Omental fat pad (tissue), 4 donors: ENCODE measurements around the gene RAPGEF5. TPM values are rescaled to one million over a fixed set of nuclear protein-coding genes. Genes with fewer than 3 reads are reported as not detected.

ENCODE experiments used
- ATAC-seq: fragments of 150-250 bp; one replicate; pipeline ENCODE4 v1.9.1; 2016; ENCODE audit warnings: mild to moderate bottlenecking, moderate library complexity; ENCODE audit not compliant: low FRiP score
- DNase-seq: peaks from one replicate; pipeline ENCODE4 v3.0.0-alpha.2; 2019; ENCODE audit warnings: low spot score
- total RNA-seq, 4 donors: library from RNA; depleted of rRNA; stranded (reverse); fragments of >200 nt; gene quantifications; one replicate each; pipeline ENCODE4 v1.1.0, GENCODE V29; 2016
- TF ChIP-seq, protein P1 (sequence below), 3 donors: fragments of 450-650 bp; IDR thresholded peaks; one replicate each; pipeline ENCODE4 v1.5.1; 2016 to 2017; ENCODE audit warnings: antibody characterized with exemption in 3 of 3, mild to moderate bottlenecking in 3 of 3, moderate library complexity in 2 of 3

RAPGEF5 gene
- total RNA-seq, 4 donors from 2014 or later, result 34.7 to 163 (median 73.0) TPM

DNA sequence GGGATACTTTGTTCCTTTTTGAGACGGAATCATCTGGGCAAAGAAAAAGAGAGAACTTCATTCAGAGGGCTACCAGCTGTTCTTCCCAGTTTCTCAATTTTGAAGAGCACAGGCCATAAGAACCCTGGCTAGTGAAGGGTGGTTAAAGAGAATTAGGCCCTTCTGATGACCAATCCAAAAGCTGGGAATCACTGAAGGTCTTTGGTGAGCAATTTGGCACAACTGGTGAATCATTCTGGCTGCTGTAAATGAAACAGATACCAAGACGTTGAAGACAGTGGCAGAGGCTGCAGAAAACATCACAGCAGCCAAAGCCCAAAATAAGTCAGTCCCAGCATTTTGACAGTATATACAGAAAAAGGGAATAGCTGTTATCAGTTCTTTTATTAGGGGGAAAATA, 5.1 kb downstream of the RAPGEF5 start:
- TF ChIP-seq, protein P1, sequence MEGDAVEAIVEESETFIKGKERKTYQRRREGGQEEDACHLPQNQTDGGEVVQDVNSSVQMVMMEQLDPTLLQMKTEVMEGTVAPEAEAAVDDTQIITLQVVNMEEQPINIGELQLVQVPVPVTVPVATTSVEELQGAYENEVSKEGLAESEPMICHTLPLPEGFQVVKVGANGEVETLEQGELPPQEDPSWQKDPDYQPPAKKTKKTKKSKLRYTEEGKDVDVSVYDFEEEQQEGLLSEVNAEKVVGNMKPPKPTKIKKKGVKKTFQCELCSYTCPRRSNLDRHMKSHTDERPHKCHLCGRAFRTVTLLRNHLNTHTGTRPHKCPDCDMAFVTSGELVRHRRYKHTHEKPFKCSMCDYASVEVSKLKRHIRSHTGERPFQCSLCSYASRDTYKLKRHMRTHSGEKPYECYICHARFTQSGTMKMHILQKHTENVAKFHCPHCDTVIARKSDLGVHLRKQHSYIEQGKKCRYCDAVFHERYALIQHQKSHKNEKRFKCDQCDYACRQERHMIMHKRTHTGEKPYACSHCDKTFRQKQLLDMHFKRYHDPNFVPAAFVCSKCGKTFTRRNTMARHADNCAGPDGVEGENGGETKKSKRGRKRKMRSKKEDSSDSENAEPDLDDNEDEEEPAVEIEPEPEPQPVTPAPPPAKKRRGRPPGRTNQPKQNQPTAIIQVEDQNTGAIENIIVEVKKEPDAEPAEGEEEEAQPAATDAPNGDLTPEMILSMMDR (IDR thresholded peaks at IDR 0.05), result no peak
- no peak for ATAC-seq

DNA sequence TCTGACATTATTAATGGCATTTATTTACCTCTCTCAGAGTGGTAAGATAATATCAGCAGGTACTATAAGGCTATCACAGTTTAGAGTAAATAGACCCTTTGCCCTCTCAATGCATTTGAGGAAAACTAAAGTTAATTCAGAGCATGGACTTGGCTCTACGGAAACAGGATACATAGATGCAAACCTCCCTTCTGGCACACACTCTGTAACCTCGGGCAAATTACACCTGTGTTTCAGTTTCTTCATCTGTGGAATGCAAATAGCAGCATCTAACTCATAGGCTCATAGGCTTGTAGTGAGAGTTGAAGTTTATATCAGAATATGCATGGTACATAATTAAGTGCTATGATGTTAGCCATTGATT, 5.6 kb downstream of the RAPGEF5 start:
- TF ChIP-seq, protein P1 (IDR thresholded peaks at IDR 0.05), result no peak
- ATAC-seq (no peak), DNase-seq (no peak)

More for the DNA sequence above, 5.1 kb downstream of the RAPGEF5 start:
- no peak for DNase-seq

DNA sequence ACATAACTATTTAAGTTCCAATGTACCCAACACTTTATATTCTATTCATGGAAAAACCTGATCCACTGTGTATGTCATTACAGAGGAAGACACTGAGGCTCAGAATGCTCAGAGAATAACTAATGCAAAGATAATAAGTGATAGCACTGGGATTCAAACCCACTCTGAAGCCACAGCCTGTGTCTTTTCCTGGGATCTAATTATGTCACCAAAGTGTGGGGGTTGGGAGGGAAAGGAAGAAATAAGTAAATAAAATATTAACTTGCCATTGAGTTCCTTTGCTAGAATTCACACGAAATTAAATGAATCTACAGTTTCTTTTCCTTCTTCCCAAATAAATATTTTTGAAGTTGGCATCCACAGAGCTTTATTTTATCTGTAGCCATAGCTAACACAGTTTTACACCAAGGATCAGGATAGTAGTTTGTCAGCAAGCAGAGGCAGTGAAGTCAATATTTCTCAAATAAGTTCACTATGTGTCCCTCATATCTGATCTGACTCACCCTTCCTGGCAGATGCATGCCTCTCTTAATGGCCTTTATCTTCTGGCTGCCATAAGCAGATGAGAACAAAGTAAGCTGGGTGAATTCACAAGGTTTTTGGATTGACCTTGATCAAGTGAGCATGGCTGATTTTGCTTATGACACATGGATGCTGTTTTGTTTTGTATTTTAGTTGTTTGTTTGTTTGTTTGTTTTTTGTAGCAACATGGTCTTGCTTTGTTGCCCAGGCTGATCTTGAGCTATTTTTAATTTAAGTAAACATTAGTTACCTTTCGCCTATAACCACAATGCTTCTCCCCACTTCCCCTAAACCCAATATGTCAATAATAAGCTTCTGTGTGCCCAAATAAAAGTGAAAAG, 6.3 kb downstream of the RAPGEF5 start:
- ATAC-seq (no peak), DNase-seq (no peak)

DNA sequence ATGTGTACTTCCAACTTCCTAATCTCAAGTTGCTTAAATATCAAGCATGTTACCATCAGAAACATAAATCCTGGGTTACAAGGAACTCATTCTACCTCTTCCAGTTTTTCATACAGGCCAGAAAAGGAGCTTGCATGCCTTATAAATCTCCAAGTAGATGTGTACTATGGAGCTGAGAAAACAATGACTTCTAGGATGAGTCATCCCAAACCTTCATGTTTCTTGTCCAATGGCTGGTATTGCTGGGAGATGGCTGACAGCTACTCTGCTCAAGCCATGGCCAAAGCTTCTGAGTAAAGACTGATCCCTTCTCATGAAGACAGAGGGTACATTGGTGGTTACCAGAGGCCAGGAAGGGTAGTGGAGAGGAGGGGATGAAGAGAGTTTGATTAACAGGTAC, 8.6 kb downstream of the RAPGEF5 start:
- no peak for ATAC-seq
- no peak for DNase-seq
- TF ChIP-seq, protein P1 (IDR thresholded peaks at IDR 0.05), result no peak

More for the DNA sequence above, 6.3 kb downstream of the RAPGEF5 start:
- TF ChIP-seq, protein P1 (IDR thresholded peaks at IDR 0.05), result no peak

DNA sequence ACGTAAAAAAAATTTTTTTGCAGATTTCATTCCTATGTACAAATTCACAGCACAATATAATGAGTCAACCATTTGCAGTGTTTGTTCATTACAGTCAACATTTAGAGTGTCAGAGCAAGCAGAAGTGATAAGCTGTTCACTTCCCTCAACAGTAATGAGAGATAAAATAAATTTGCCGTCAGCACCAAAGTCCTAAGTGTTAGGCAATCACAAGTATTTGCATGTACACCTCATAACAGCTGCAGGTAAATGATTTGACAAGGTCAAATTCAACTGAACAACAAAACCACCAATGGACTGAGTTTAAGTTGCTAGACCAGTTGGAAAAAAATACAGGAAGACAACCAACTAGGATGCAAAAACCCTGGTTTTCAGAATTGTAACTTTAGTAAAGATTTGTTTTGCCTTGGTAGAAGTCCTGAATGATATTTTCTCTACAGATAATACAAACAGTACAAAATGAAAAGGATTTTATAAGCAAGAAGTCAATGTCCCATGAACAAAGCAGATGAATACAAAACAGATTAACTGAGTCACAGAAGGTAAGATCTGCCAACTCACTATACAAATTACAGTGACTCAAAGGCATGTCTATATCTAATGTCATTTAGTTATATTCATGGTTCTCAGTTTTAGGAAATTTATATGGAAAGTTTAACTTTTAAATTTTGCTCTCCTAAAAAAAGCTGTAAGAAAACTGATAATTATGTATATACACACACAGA, 10.4 kb downstream of the RAPGEF5 start:
- TF ChIP-seq, protein P1 (IDR thresholded peaks at IDR 0.05), result no peak
- DNase-seq (no peak), ATAC-seq (no peak)

DNA sequence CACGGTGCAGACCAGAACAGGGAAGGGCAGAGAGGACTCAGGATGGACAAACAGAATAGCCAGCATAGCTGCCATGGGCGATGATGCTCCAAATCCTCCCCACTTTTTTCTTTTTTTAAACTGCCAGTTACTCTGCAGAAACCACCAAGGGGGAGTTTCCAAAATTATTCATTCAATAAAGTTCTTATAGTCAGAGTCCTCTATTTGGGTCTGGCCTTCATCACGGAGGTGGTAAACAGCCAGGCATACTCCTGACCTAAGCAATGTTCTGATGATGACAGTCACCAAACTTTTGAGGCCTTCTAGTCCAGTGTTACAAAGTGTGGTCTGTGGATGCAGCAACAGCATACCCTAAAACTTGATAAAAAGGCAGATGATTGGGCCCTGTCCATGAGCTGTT, 12.3 kb downstream of the RAPGEF5 start:
- TF ChIP-seq, protein P1 (IDR thresholded peaks at IDR 0.05), result no peak
- DNase-seq (no peak), ATAC-seq (no peak)
